Gastroesophageal sphincter (tissue), 3 donors: ENCODE data around the gene GRM7.

ENCODE experiments used
- CTCF ChIP-seq, 4 experiments: fragments of 200-600 bp in 2 of 4; fragments of 450-650 bp in 2 of 4; sonication (generic) in 1 of 4; IDR thresholded peaks; one replicate each; pipeline ENCODE4 v1.5.1; 2017 to 2019; ENCODE audit warnings: antibody characterized with exemption in 4 of 4, mild to moderate bottlenecking in 2 of 4, moderate library complexity in 2 of 4
- EP300 ChIP-seq: sonication (generic); formaldehyde crosslinking; IDR thresholded peaks from one replicate; pipeline ENCODE4 v1.6.1; 2017; ENCODE audit warnings: antibody characterized with exemption, mild to moderate bottlenecking

DNA sequence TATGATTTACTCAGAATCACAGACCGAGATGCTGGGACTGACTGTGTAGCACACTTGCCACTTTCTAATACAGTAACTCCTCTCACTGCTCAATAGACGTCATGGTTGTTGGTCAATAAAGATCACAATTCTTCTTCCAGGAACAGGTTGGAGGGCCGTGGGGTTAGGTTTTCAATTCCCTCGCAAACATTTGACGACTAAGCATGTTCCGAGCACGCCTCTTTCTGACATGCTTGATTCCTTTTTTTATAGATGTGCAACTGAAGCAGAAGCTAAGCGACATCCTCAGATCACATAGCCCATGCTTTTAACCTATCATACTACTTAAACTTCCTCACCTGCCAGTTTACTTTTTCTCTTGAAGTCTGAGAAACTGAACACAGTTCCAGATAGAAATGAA is 61.0 kb downstream of the GRM7 start:
- TF ChIP-seq CTCF (IDR thresholded peaks at IDR 0.05), result no peak
- TF ChIP-seq EP300, result no peak
